Kidney (tissue), 14 donors: ENCODE data around the gene YWHAE. TPM values are rescaled to one million over a fixed set of nuclear protein-coding genes. Genes with fewer than 3 reads are reported as not detected.

Experiments
- DNase-seq, 5 donors: peaks; one replicate each; pipeline ENCODE4 v3.0.0-alpha.2; 2013 to 2020
- FAIRE-seq: peaks from 2 replicates; lab custom pipeline; 2012; peaks lifted over from hg19 to GRCh38; lab: Jason Lieb, UNC
- H3K27ac ChIP-seq, 2 donors: one replicate each; pipeline ENCODE4 v1.7.0; 2013; ENCODE audit warnings: low read depth in 2 of 2, low read length in 2 of 2, inconsistent platforms in 1 of 2
- H3K27me3 ChIP-seq: one replicate; pipeline ENCODE4 v1.7.1; 2013; ENCODE audit warnings: low read length, inconsistent platforms; ENCODE audit not compliant: control insufficient read depth, insufficient read depth
- H3K36me3 ChIP-seq, 3 donors: one replicate each; pipeline versions ENCODE4 v1.7.0 to v1.7.1; 2013; ENCODE audit warnings: low read length in 3 of 3, control low read depth in 1 of 3, inconsistent platforms in 1 of 3; ENCODE audit not compliant: insufficient read depth in 3 of 3, control insufficient read depth in 2 of 3
- H3K4me1 ChIP-seq, 3 donors: one replicate each; pipeline versions ENCODE4 v1.7.0 to v1.7.1; 2013; ENCODE audit warnings: low read length in 3 of 3, inconsistent platforms in 1 of 3, low read depth in 1 of 3; ENCODE audit not compliant: control insufficient read depth in 2 of 3, insufficient read depth in 2 of 3
- H3K4me3 ChIP-seq, 3 donors: one replicate each; pipeline versions ENCODE4 v1.7.0 to v1.8.1; 2013; ENCODE audit warnings: low read length in 3 of 3, control low read depth in 1 of 3, inconsistent platforms in 1 of 3
- H3K9ac ChIP-seq, 3 donors: one replicate each; pipeline versions ENCODE4 v1.7.0 to v1.7.1; 2013; ENCODE audit warnings: low read length in 3 of 3, control low read depth in 1 of 3, inconsistent platforms in 1 of 3
- H3K9me3 ChIP-seq, 3 donors: one replicate each; pipeline versions ENCODE4 v1.7.0 to v1.7.1; 2013; ENCODE audit warnings: low read length in 3 of 3, control low read depth in 1 of 3, inconsistent platforms in 1 of 3; ENCODE audit not compliant: control insufficient read depth in 2 of 3, insufficient read depth in 1 of 3
- intact Hi-C: fragments of 100-400 bp; cut with DNase I; formaldehyde crosslinking; loops from one replicate; pipeline ENCODE4 v1.11.1; 2022
- polyA plus RNA-seq: library from polyadenylated mRNA; stranded (reverse); fragments of 350-450 nt; fragmentation: Illumina TruSeq; extraction: RNeasy Lipid Tissue Mini Kit (QIAGEN cat#74804); gene quantifications from one replicate; pipeline ENCODE4 v1.2.3, GENCODE V29; 2014; ENCODE audit warnings: low read depth, low replicate concordance; ENCODE audit not compliant: insufficient read depth
- total RNA-seq: library from RNA; stranded (reverse); fragmentation: NEBNext Ultra II Directional; extraction: Animal tissue kit (Norgen Biotek cat#: 25700); gene quantifications from one replicate; pipeline ENCODE4 v1.2.1, GENCODE V29; 2021
- TF ChIP-seq, protein P1 (sequence below): IDR thresholded peaks from 3 replicates; pipeline ENCODE4 v1.5.1; 2012; ENCODE audit warnings: mild to moderate bottlenecking, moderate library complexity, borderline replicate concordance; ENCODE audit not compliant: insufficient read depth; ENCODE audit errors: extremely low read depth
- donor health status: control.
- donor health status: control.
- donor health status: control.
- donor health status: control.
- donor health status: control.
- donor health status: DM: yes; HTN: yes; CAD: no.
- donor health status: Normal renal cell carcinoma (clear cell type).

The YWHAE gene
- total and polyA plus RNA-seq, 2 donors from 2014 or later: 495 to 591 TPM

- no peaks in the 10 kb centered on the region for H3K9me3 ChIP-seq
- peaks cover 6 to 23% (median 13%) of the 10 kb centered on the region in 3 donors for H3K36me3 ChIP-seq
- H3K4me1 ChIP-seq: peaks cover 3 to 7% (median 4%) of the 10 kb centered on the region in 3 donors
- H3K9ac ChIP-seq: no peak overlapping the region
- DNase-seq (no peak), FAIRE-seq (no peak)
- H3K27me3 ChIP-seq: no peaks in the 10 kb centered on the region
- no peak overlapping the region for H3K27ac ChIP-seq
- intact Hi-C loops: no loop called here
- TF ChIP-seq, protein P1, sequence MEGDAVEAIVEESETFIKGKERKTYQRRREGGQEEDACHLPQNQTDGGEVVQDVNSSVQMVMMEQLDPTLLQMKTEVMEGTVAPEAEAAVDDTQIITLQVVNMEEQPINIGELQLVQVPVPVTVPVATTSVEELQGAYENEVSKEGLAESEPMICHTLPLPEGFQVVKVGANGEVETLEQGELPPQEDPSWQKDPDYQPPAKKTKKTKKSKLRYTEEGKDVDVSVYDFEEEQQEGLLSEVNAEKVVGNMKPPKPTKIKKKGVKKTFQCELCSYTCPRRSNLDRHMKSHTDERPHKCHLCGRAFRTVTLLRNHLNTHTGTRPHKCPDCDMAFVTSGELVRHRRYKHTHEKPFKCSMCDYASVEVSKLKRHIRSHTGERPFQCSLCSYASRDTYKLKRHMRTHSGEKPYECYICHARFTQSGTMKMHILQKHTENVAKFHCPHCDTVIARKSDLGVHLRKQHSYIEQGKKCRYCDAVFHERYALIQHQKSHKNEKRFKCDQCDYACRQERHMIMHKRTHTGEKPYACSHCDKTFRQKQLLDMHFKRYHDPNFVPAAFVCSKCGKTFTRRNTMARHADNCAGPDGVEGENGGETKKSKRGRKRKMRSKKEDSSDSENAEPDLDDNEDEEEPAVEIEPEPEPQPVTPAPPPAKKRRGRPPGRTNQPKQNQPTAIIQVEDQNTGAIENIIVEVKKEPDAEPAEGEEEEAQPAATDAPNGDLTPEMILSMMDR: no peak
- no peak overlapping the region for H3K4me3 ChIP-seq
These were observed 48.1 kb downstream of the YWHAE start for GRCh38 chr17:1351971-1352370.

DNA sequence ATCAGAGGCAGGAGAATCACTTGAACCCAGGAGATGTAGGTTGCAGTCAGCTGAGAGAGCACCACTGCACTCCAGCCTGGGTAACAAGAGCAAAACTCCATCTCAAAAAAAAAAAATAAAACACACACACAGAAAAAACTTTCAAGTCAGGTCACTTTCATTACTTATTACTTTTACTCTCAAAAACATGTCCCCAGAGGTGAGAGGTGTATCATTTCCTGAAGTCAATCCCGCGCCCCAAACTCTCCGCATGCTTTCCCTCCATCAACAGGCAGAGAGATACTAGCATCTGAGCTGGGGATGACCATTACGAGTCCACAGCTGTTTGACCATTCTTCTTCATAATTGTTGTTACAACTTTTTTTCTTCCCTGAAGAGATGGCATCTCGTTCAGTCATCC is 48.7 kb downstream of the YWHAE start:
- intact Hi-C loops: no loop called here
- Histone ChIP-seq H3K36me3 (peaks cover 5 to 23% (median 11%) of the 10 kb centered on the region in 3 donors), H3K9me3 (no peaks in the 10 kb centered on the region), H3K4me1 (peaks cover 3 to 7% (median 4%) of the 10 kb centered on the region in 3 donors), H3K4me3 (no peak overlapping the region), H3K9ac (no peak overlapping the region), H3K27ac (no peak overlapping the region), H3K27me3 (no peaks in the 10 kb centered on the region)
- peak in 1 of 5 donors; percentile 8 for DNase-seq
- TF ChIP-seq, protein P1: no peak
- no peak for FAIRE-seq

- Histone ChIP-seq H3K27ac (peak overlapping the region; percentile 61 to 86), H3K36me3 (peaks cover 5 to 28% (median 16%) of the 10 kb centered on the region in 3 donors), H3K27me3 (no peaks in the 10 kb centered on the region), H3K9ac (peak overlapping the region in 2 of 3 donors; percentile 11 to 30), H3K9me3 (no peaks in the 10 kb centered on the region), H3K4me1 (peaks cover 3 to 7% (median 4%) of the 10 kb centered on the region in 3 donors), H3K4me3 (peak overlapping the region; percentile 9 to 57 (median 19))
- TF ChIP-seq, protein P1: no peak
- DNase-seq (peak in 3 of 5 donors; percentile 39 to 54 (median 53)), FAIRE-seq (no peak)
- intact Hi-C loops: no loop called here
These were observed 52.3 kb downstream of the YWHAE start for GRCh38 chr17:1347589-1348323.
